Measurements from ENCODE around the gene NFIA. TPM values are rescaled to one million over a fixed set of nuclear protein-coding genes. Genes with fewer than 3 reads are reported as not detected.

Gene NFIA
- total RNA-seq, 1 donor from 2014 or later: 2.1 TPM

GRCh38 chr1:61240878-61241277 lies 158.5 kb downstream of the NFIA start:
- no peak for DNase-seq (ENCODE audit: low read depth)

GRCh38 chr1:61241411-61241838 lies 159.1 kb downstream of the NFIA start:
- DNase-seq (ENCODE audit: low read depth): peak; percentile 43

GRCh38 chr1:61241973-61242381 lies 159.6 kb downstream of the NFIA start:
- DNase-seq (ENCODE audit: low read depth): no peak

- peak; percentile 75 for DNase-seq (ENCODE audit: low read depth)
These were observed 161.8 kb downstream of the NFIA start for GRCh38 chr1:61244114-61244513.

- no peak for DNase-seq (ENCODE audit: low read depth)
These were observed 163.5 kb downstream of the NFIA start for GRCh38 chr1:61245696-61246400.

- no peak for DNase-seq (ENCODE audit: low read depth)
These were observed 164.9 kb downstream of the NFIA start for GRCh38 chr1:61247051-61247825.

- DNase-seq (ENCODE audit: low read depth): no peak
These were observed 165.8 kb downstream of the NFIA start for GRCh38 chr1:61247881-61248752.

GRCh38 chr1:61250933-61251332 lies 168.6 kb downstream of the NFIA start:
- no peak for DNase-seq (ENCODE audit: low read depth)

GRCh38 chr1:61253059-61253735 lies 170.8 kb downstream of the NFIA start:
- DNase-seq (ENCODE audit: low read depth): peak; percentile 79

GRCh38 chr1:61253912-61254633 lies 171.7 kb downstream of the NFIA start:
- no peak for DNase-seq (ENCODE audit: low read depth)

GRCh38 chr1:61254634-61255357 lies 172.4 kb downstream of the NFIA start:
- DNase-seq (ENCODE audit: low read depth): peak; percentile 66

- DNase-seq (ENCODE audit: low read depth): no peak
These were observed 173.0 kb downstream of the NFIA start for GRCh38 chr1:61255358-61255703.

- DNase-seq (ENCODE audit: low read depth): no peak
These were observed 177.2 kb downstream of the NFIA start for GRCh38 chr1:61259379-61260148.

- DNase-seq (ENCODE audit: low read depth): no peak
These were observed 177.8 kb downstream of the NFIA start for GRCh38 chr1:61260171-61260570.

GRCh38 chr1:61261595-61261994 lies 179.2 kb downstream of the NFIA start:
- no peak for DNase-seq (ENCODE audit: low read depth)

- DNase-seq (ENCODE audit: low read depth): no peak
These were observed 181.8 kb downstream of the NFIA start for GRCh38 chr1:61263905-61264824.

- no peak for DNase-seq (ENCODE audit: low read depth)
These were observed 182.5 kb downstream of the NFIA start for GRCh38 chr1:61264825-61265242.

GRCh38 chr1:61265665-61266064 lies 183.3 kb downstream of the NFIA start:
- no peak for DNase-seq (ENCODE audit: low read depth)
